ENCODE measurements around the gene TAS2R31. TPM values are rescaled to one million over a fixed set of nuclear protein-coding genes. Genes with fewer than 3 reads are reported as not detected.
A peak's percentile ranks its signal among the peaks of the same experiment; 100 is the strongest.
"Not testable (repeated sequence)": the region's sequence is repeated elsewhere in the genome, so short reads cannot be mapped to it uniquely, and the experiment has no call there.

The TAS2R31 gene
- total RNA-seq, 1 donor from 2014 or later = 5.3 TPM

DNA sequence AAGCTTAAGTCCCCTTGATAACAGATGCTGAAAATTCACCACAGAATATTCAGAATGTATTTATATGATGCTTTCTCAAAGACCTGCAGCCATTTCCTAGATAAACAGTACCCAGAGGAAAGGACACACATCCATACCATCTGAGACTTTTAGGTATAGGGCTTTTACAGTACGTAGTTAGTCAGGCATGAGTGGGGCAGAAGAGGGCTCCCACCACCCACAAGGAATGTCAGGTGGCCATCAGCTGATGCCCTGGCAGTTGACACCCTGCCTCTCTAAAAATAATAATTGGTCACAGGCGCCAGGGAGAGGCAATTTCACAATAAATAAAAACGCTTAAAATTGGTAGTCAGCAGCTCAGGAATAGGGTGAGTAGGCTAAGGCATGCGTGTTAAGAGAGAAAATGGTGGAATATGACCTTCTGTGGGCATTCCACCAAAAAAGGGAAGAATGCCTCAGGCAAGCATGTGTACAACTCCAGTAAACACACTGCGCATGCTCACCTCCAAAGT, 38.7 kb upstream of the TAS2R31 start:
- H3K27me3 Mint-ChIP-seq = no peaks in the 10 kb centered on the region
- POLR2A ChIA-PET = no interaction called here
- no peak for TF ChIP-seq CTCF (IDR thresholded peaks at IDR 0.05)
- no peak overlapping the region for H3K4me3 Mint-ChIP-seq
- CTCF ChIA-PET = no interaction called here
- H3K4me1 Mint-ChIP-seq = peaks cover 25% of the 10 kb centered on the region
- DNase-seq (no peak), ATAC-seq (ENCODE audit: low read depth) (no peak)
- peaks cover 15% of the 10 kb centered on the region for H3K36me3 Mint-ChIP-seq (ENCODE audit: low read depth)
- intact Hi-C loops (cut with micrococcal nuclease) = no loop called here
- no peak overlapping the region for H3K27ac Mint-ChIP-seq
- peaks cover 3% of the 10 kb centered on the region for H3K9me3 Mint-ChIP-seq

DNA sequence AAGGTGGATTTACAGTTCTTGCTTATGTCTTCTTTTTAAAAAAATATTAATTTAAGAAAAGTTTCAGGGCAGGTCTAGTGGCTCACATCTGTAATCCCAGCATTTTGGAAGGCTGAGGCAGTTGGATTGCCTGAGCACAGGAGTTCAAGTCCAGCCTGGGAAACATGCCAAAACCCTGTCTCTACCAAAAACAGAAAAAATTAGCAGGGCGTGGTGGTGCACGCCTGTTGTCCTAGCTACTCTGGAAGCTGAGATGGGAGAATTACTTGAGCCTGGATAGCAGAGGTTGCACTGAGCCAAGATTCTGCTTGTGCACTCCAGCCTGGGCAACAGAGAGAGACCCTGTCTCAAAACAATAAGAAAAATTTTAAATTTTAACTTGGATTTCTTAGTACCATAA, 36.3 kb upstream of the TAS2R31 start:
- ATAC-seq (ENCODE audit: low read depth) (no peak), DNase-seq (no peak)
- H3K4me3 Mint-ChIP-seq = no peak overlapping the region
- ChIA-PET POLR2A (no interaction called here), CTCF (no interaction called here)
- H3K36me3 Mint-ChIP-seq (ENCODE audit: low read depth) = peaks cover 11% of the 10 kb centered on the region
- intact Hi-C loops (cut with micrococcal nuclease) = no loop called here
- H3K9me3 Mint-ChIP-seq = peaks cover 3% of the 10 kb centered on the region
- H3K4me1 Mint-ChIP-seq = peaks cover 19% of the 10 kb centered on the region
- H3K27me3 Mint-ChIP-seq = no peaks in the 10 kb centered on the region
- H3K27ac Mint-ChIP-seq = no peak overlapping the region
- TF ChIP-seq CTCF (IDR thresholded peaks at IDR 0.05) = no peak

GRCh38 chr12:11062194-11062593, 31.0 kb upstream of the TAS2R31 start, which contains the start of gene TAS2R46:
Gene TAS2R46, minus strand, starts transcription at chr12:11062294. Its CDS starts 0 bp downstream, at chr12:11062294.
- peak within 1 kb of the TSS; percentile 41 for H3K27ac Mint-ChIP-seq
- H3K4me3 Mint-ChIP-seq; ATAC-seq (ENCODE audit: low read depth); DNase-seq; POLR2A ChIA-PET; H3K27me3 Mint-ChIP-seq; intact Hi-C loops (cut with micrococcal nuclease); H3K4me1 Mint-ChIP-seq; H3K36me3 Mint-ChIP-seq (ENCODE audit: low read depth); H3K9me3 Mint-ChIP-seq; CTCF ChIA-PET: not testable (repeated sequence)

DNA sequence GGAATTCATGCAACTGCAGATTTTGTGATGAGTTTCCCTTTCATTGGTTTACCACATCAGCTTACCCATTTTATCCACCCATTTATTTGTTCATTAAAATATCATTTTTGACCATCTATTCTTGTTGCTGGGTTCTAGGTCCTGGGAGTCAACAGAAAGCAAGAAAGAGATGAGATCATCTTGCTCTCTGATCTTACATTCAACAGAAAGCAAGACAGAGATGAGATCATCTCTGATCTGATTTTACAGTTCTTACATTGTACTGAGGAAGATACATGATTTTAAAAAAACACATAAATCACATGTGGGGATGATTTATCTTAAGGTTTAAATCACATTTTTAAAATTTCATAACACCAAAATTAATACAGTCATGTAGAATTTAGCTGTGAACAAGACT, 28.6 kb upstream of the TAS2R31 start:
- ChIA-PET POLR2A (no interaction called here), CTCF (no interaction called here)
- Mint-ChIP-seq H3K27me3 (no peaks in the 10 kb centered on the region), H3K27ac (no peak overlapping the region), H3K4me1 (no peaks in the 10 kb centered on the region), H3K36me3 (ENCODE audit: low read depth) (peaks cover 4% of the 10 kb centered on the region), H3K9me3 (peaks cover 4% of the 10 kb centered on the region), H3K4me3 (no peak overlapping the region)
- TF ChIP-seq CTCF (IDR thresholded peaks at IDR 0.05) = no peak
- DNase-seq = no peak
- intact Hi-C loops (cut with micrococcal nuclease) = no loop called here
- no peak for ATAC-seq (ENCODE audit: low read depth)

DNA sequence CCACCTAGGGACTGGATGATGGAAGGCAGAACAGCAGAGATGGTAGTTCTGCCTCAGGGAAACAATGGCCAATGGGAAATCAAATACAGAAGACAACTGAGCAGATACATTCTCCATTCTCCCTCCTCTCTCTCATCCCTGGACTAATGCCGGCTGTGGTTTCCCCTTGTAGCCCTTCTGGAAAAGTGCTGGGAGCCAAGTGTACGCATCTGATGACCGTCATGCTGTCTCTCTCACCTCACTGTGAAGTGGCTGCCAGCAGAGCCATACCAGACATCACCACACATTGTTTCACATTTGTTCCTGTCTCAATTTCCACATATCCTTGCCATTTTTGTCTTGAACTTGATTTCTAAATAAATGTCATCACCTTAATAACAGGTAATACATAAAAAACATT, 27.8 kb upstream of the TAS2R31 start:
- DNase-seq (no peak), ATAC-seq (ENCODE audit: low read depth) (no peak)
- H3K4me1 Mint-ChIP-seq = no peaks in the 10 kb centered on the region
- no peak overlapping the region for H3K4me3 Mint-ChIP-seq
- peaks cover 4% of the 10 kb centered on the region for H3K36me3 Mint-ChIP-seq (ENCODE audit: low read depth)
- intact Hi-C loops (cut with micrococcal nuclease) = no loop called here
- no peak for TF ChIP-seq CTCF (IDR thresholded peaks at IDR 0.05)
- no peaks in the 10 kb centered on the region for H3K27me3 Mint-ChIP-seq
- ChIA-PET CTCF (no interaction called here), POLR2A (no interaction called here)
- peaks cover 4% of the 10 kb centered on the region for H3K9me3 Mint-ChIP-seq
- no peak overlapping the region for H3K27ac Mint-ChIP-seq

GRCh38 chr12:11055306-11055705, 24.1 kb upstream of the TAS2R31 start:
- DNase-seq = no peak
- no peak overlapping the region for H3K4me3 Mint-ChIP-seq
- H3K36me3 Mint-ChIP-seq (ENCODE audit: low read depth) = peaks cover 21% of the 10 kb centered on the region
- H3K27ac Mint-ChIP-seq = no peak overlapping the region
- ATAC-seq (ENCODE audit: low read depth) = no peak
- H3K27me3 Mint-ChIP-seq = no peaks in the 10 kb centered on the region
- no peaks in the 10 kb centered on the region for H3K4me1 Mint-ChIP-seq
- peaks cover 17% of the 10 kb centered on the region for H3K9me3 Mint-ChIP-seq
- ChIA-PET CTCF (no interaction called here), POLR2A (no interaction called here)
- intact Hi-C loops (cut with micrococcal nuclease) = loop anchor here (1.0 to 2.0 kb wide), 2 partner anchors 29 to 71 kb away; no protein-coding TSS in a partner anchor
- TF ChIP-seq CTCF (IDR thresholded peaks at IDR 0.05) = no peak

- H3K27ac Mint-ChIP-seq; ATAC-seq (ENCODE audit: low read depth); H3K27me3 Mint-ChIP-seq; H3K4me1 Mint-ChIP-seq; H3K4me3 Mint-ChIP-seq; POLR2A ChIA-PET; DNase-seq; intact Hi-C loops (cut with micrococcal nuclease): not testable (repeated sequence)
- CTCF ChIA-PET = interaction anchor here (0.8 kb wide), 1 partner anchor 13 kb away, joined by 3 read pairs; no protein-coding TSS in a partner anchor
- H3K9me3 Mint-ChIP-seq = peaks cover 17% of the 10 kb centered on the region
- peaks cover 45% of the 10 kb centered on the region for H3K36me3 Mint-ChIP-seq (ENCODE audit: low read depth)
Observed at GRCh38 chr12:11049806-11050531, 18.8 kb upstream of the TAS2R31 start.

GRCh38 chr12:11041366-11041765, 10.2 kb upstream of the TAS2R31 start:
- H3K4me1 Mint-ChIP-seq; POLR2A ChIA-PET; H3K9me3 Mint-ChIP-seq; H3K4me3 Mint-ChIP-seq; DNase-seq; CTCF ChIA-PET; ATAC-seq (ENCODE audit: low read depth); H3K27ac Mint-ChIP-seq; intact Hi-C loops (cut with micrococcal nuclease); H3K27me3 Mint-ChIP-seq: not testable (repeated sequence)
- H3K36me3 Mint-ChIP-seq (ENCODE audit: low read depth) = peaks cover 59% of the 10 kb centered on the region
